Measurements from ENCODE around the gene SCN10A. TPM values are rescaled to one million over a fixed set of nuclear protein-coding genes. Genes with fewer than 3 reads are reported as not detected.

SCN10A gene
- total RNA-seq, 6 experiments from 2014 or later, result not detected

GRCh38 chr3:38792983-38793382 lies 23.0 kb downstream of the SCN10A start:
- Histone ChIP-seq H3K27ac (no peak overlapping the region), H3K9me3 (no peaks in the 10 kb centered on the region), H3K27me3 (no peaks in the 10 kb centered on the region), H3K36me3 (no peaks in the 10 kb centered on the region), H3K4me1 (no peaks in the 10 kb centered on the region), H3K4me3 (no peak overlapping the region)
- DNase-seq, result no peak
- intact Hi-C loops (cut with DNase I), result no loop called here
- ATAC-seq, result no peak
- TF ChIP-seq CTCF (IDR thresholded peaks at IDR 0.05) (no peak), POLR2A (IDR thresholded peaks at IDR 0.05) (no peak)
- WGBS (ENCODE audit: insufficient coverage, low coverage, low lambda C conversion rate, missing lambda C conversion rate), result 55% methylated on average over 1 of the region's 1 CpG

- intact Hi-C loops (cut with DNase I), result no loop called here
These were observed 33.9 kb downstream of the SCN10A start for GRCh38 chr3:38782148-38782547.

GRCh38 chr3:38773528-38773927 lies 42.5 kb downstream of the SCN10A start:
- no peak overlapping the region for H3K4me3 ChIP-seq
- ATAC-seq (no peak), DNase-seq (no peak)
- no peaks in the 10 kb centered on the region for H3K9me3 ChIP-seq
- no peaks in the 10 kb centered on the region for H3K27me3 ChIP-seq
- H3K36me3 ChIP-seq, result no peaks in the 10 kb centered on the region
- no peaks in the 10 kb centered on the region for H3K4me1 ChIP-seq
- TF ChIP-seq CTCF (IDR thresholded peaks at IDR 0.05) (no peak), POLR2A (IDR thresholded peaks at IDR 0.05) (no peak)
- intact Hi-C loops (cut with DNase I), result no loop called here
- H3K27ac ChIP-seq, result no peak overlapping the region

More at GRCh38 chr3:38782148-38782547, 33.9 kb downstream of the SCN10A start:
- Histone ChIP-seq H3K36me3 (no peaks in the 10 kb centered on the region), H3K4me1 (no peaks in the 10 kb centered on the region), H3K27ac (no peak overlapping the region), H3K27me3 (no peaks in the 10 kb centered on the region), H3K4me3 (no peak overlapping the region), H3K9me3 (no peaks in the 10 kb centered on the region)
- TF ChIP-seq POLR2A (IDR thresholded peaks at IDR 0.05) (no peak), CTCF (IDR thresholded peaks at IDR 0.05) (no peak)
- WGBS (ENCODE audit: insufficient coverage, low coverage, low lambda C conversion rate, missing lambda C conversion rate), result 64% methylated on average over 4 of the region's 4 CpGs
- DNase-seq, result no peak
- ATAC-seq, result no peak

- no peaks in the 10 kb centered on the region for H3K36me3 ChIP-seq
- no peak for DNase-seq
- no peak overlapping the region for H3K4me3 ChIP-seq
- no peak overlapping the region for H3K27ac ChIP-seq
- TF ChIP-seq POLR2A (IDR thresholded peaks at IDR 0.05), result no peak
- no peak for TF ChIP-seq CTCF (IDR thresholded peaks at IDR 0.05)
- peaks cover 0 to 5% (median 0%) of the 10 kb centered on the region in 4 donors for H3K9me3 ChIP-seq
- H3K27me3 ChIP-seq, result no peaks in the 10 kb centered on the region
- ATAC-seq, result no peak
- intact Hi-C loops (cut with DNase I), result no loop called here
- no peaks in the 10 kb centered on the region for H3K4me1 ChIP-seq
- WGBS (ENCODE audit: insufficient coverage, low coverage, low lambda C conversion rate, missing lambda C conversion rate), result 43% methylated on average over 2 of the region's 3 CpGs
These were observed 52.4 kb downstream of the SCN10A start for GRCh38 chr3:38763569-38763968.

GRCh38 chr3:38758557-38758956 lies 57.5 kb downstream of the SCN10A start:
- no peak overlapping the region for H3K4me3 ChIP-seq
- no peak for ATAC-seq
- H3K4me1 ChIP-seq, result no peaks in the 10 kb centered on the region
- no peak for DNase-seq
- no peaks in the 10 kb centered on the region for H3K27me3 ChIP-seq
- H3K36me3 ChIP-seq, result no peaks in the 10 kb centered on the region
- H3K27ac ChIP-seq, result no peak overlapping the region
- WGBS (ENCODE audit: insufficient coverage, low coverage, low lambda C conversion rate, missing lambda C conversion rate), result 96% methylated on average over 3 of the region's 3 CpGs
- TF ChIP-seq CTCF (IDR thresholded peaks at IDR 0.05) (no peak), POLR2A (IDR thresholded peaks at IDR 0.05) (no peak)
- no peaks in the 10 kb centered on the region for H3K9me3 ChIP-seq
- intact Hi-C loops (cut with DNase I), result no loop called here

Measured in right lobe of liver (tissue), 6 donors.